ENCODE measurements around the gene ACCSL.

The ACCSL gene

DNA sequence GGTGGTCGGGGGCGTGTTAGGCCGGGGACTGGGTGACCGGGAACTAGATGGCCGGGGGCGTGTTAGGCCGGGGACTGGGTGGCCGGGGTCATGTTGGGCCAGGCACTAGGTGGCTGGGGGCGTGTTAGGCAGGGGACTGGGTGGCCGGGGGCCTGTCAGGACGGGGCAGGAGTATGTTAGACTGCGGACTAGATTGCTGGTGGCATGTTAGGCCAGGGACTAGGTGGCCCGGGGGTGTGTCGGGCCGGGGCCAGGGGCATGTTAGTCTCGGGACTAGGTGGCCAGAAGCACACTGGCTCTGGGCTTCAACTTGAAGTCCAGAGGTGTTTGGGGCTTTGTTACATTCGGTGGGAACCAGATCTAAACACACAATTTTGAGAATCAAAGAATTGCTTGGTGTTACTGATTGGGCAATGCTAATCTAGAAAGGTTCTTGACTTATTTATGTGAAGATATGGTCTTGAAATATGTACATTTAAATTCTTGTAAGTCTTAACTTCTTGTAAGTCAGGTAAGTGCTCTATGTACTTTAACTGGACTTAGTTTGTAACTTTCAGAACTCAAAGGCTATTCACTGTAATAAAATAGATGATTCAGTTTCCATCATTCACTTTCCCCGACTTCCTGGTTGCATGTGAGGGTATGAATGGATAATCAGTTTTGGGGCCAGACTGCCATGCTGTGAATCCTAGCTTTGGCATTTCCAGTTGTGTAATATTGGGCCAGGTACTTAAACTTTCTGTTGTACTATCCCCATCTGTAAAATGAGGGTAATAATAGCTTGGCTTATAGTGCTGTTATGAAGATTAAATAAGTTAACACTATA is 48.8 kb downstream of the ACCSL start:
- peak; percentile 61 for DNase-seq (ENCODE audit: low read depth)

DNA sequence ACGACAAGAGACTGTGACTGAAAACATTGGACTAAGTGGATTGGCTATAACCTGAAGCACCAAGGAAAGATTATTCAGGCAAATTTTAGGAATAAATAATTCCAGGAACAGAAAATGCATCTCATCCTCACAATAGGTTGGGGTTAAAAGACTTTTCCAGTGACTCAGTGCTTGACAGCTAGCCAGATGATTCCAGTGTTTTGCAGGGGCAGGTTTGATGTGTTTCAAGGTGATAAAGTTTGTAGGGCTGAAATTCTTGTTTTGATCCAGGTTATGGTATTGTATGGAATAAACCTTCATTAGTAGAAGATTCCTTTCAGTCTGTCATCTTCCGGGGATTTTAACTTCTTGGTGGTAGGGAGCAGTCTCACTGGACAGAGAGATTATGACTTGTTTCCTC is 50.0 kb downstream of the ACCSL start:
- DNase-seq (ENCODE audit: low read depth), result no peak

DNA sequence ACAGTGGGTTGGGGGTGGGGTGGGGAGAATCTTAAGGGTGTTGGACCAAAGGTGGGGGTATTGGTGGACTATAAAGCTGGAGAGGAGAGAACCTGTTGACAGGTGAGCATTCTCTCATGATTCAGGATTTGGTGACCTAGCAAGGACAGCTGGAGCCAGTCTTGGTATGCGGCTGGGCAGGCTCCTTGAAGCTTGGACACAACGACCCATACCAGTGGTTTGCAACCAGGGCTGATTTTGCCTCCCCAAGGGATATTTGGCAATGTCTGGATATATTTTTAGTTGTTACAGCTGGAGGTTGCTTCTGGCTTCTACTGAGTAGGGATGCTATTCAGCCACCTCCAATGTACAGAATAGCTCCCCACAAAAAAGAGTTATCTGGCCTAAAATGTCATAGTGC is 53.3 kb downstream of the ACCSL start:
- DNase-seq (ENCODE audit: low read depth), result no peak

DNA sequence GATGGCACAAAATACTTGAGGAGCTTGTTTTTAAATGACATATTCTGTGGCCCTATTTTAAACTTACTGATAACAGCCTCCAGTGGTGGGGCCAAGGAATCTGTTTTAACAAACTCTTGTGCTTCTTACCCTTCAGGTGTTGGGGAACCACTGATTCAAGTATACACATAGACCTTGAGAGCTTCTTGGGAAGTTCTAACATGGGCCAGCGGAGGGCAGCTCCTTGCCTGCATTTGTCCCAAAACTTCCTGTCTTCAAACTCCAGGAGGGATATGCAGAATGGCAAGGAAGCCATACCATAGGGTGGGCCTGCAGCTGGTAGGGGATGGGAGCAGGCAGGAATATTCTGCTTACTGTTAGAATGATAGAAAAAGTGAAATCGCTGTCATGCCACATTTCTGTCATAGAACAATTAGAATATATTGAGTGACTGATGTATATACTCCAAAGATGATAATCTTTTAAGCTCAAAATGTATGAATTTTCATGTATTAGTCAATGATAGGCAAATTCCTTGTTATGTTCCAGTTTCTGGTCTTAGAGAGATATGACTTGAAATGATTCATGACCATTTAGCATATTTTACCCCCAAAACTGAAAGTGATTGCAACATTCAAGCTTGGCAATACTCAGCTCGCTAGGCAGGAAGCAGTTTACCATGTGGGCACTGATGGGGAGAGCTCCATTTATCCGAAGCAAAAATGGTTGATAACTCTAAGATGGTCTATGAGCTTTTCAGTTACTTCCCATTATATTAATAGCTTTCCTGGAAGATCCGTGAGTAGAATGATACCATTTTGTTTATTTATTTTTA is 56.9 kb downstream of the ACCSL start:
- peak; percentile 14 for DNase-seq (ENCODE audit: low read depth)

DNA sequence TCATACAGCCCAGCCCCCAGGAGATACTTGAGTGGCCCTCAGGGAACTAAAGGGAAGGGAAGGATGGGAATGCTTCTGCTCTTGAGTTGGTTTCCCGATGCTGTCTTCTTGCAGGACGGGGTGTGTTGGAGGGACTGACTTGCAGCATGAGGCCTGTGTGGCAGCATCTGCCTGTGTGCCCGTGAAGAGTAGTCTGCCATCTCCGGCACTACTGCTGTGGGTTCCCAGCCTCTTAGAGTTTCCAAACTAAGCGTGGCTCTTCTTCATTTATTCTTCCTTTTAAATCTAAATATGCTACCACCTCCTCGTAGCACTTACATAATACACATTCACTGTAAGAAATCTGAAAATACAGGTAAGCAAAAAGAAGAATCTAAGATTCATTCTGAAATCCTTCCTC is 60.5 kb downstream of the ACCSL start:
- no peak for DNase-seq (ENCODE audit: low read depth)
